HL-60/S4 (cell line): ENCODE measurements around the gene HS3ST3B1.

Experiments used
- in situ Hi-C: fragments of 300-500 bp; cut with MboI; formaldehyde crosslinking; loops from 2 replicates; pipeline ENCODE4 v1.14.3; 2022; ENCODE audit warnings: low sequenced_read_pairs

Gene HS3ST3B1

GRCh38 chr17:14302431-14303099 is 1.7 kb downstream of the HS3ST3B1 start:
- in situ Hi-C loops: loop anchor here (25.0 kb wide), 1 partner anchor 715 kb away; no protein-coding TSS in a partner anchor

- in situ Hi-C loops: loop anchor here (25.0 kb wide), 1 partner anchor 716 kb away; no protein-coding TSS in a partner anchor
Observed at GRCh38 chr17:14303343-14304221, 2.7 kb downstream of the HS3ST3B1 start.

- in situ Hi-C loops: loop anchor here (25.0 kb wide), 1 partner anchor 717 kb away; no protein-coding TSS in a partner anchor
Observed at GRCh38 chr17:14304222-14304772, 3.4 kb downstream of the HS3ST3B1 start.

- in situ Hi-C loops: loop anchor here (25.0 kb wide), 1 partner anchor 718 kb away; no protein-coding TSS in a partner anchor
Observed at GRCh38 chr17:14304773-14305517, 4.1 kb downstream of the HS3ST3B1 start.

GRCh38 chr17:14305785-14306496 is 5.1 kb downstream of the HS3ST3B1 start:
- in situ Hi-C loops: loop anchor here (25.0 kb wide), 1 partner anchor 719 kb away; no protein-coding TSS in a partner anchor

- in situ Hi-C loops: loop anchor here (25.0 kb wide), 1 partner anchor 719 kb away; no protein-coding TSS in a partner anchor
Observed at GRCh38 chr17:14306596-14306995, 5.7 kb downstream of the HS3ST3B1 start.

GRCh38 chr17:14307560-14308024 is 6.7 kb downstream of the HS3ST3B1 start:
- in situ Hi-C loops: loop anchor here (25.0 kb wide), 1 partner anchor 720 kb away; no protein-coding TSS in a partner anchor

- in situ Hi-C loops: loop anchor here (25.0 kb wide), 1 partner anchor 721 kb away; no protein-coding TSS in a partner anchor
Observed at GRCh38 chr17:14308636-14308964, 7.7 kb downstream of the HS3ST3B1 start.

GRCh38 chr17:14308965-14309879 is 8.3 kb downstream of the HS3ST3B1 start:
- in situ Hi-C loops: loop anchor here (25.0 kb wide), 1 partner anchor 722 kb away; no protein-coding TSS in a partner anchor

- in situ Hi-C loops: loop anchor here (25.0 kb wide), 1 partner anchor 723 kb away; no protein-coding TSS in a partner anchor
Observed at GRCh38 chr17:14310101-14310500, 9.2 kb downstream of the HS3ST3B1 start.

- in situ Hi-C loops: loop anchor here (25.0 kb wide), 1 partner anchor 723 kb away; no protein-coding TSS in a partner anchor
Observed at GRCh38 chr17:14310605-14311004, 9.7 kb downstream of the HS3ST3B1 start.

- in situ Hi-C loops: loop anchor here (25.0 kb wide), 1 partner anchor 724 kb away; no protein-coding TSS in a partner anchor
Observed at GRCh38 chr17:14311186-14311705, 10.4 kb downstream of the HS3ST3B1 start.

- in situ Hi-C loops: loop anchor here (25.0 kb wide), 1 partner anchor 725 kb away; no protein-coding TSS in a partner anchor
Observed at GRCh38 chr17:14311981-14312380, 11.1 kb downstream of the HS3ST3B1 start.

- in situ Hi-C loops: loop anchor here (25.0 kb wide), 1 partner anchor 725 kb away; no protein-coding TSS in a partner anchor
Observed at GRCh38 chr17:14312522-14312921, 11.6 kb downstream of the HS3ST3B1 start.

GRCh38 chr17:14316126-14316832 is 15.4 kb downstream of the HS3ST3B1 start:
- in situ Hi-C loops: loop anchor here (25.0 kb wide), 1 partner anchor 729 kb away; no protein-coding TSS in a partner anchor

- in situ Hi-C loops: loop anchor here (25.0 kb wide), 1 partner anchor 730 kb away; no protein-coding TSS in a partner anchor
Observed at GRCh38 chr17:14317383-14317782, 16.5 kb downstream of the HS3ST3B1 start.
